Measurements from ENCODE around the gene CHST4. TPM values are rescaled to one million over a fixed set of nuclear protein-coding genes. Genes with fewer than 3 reads are reported as not detected.

The CHST4 gene
- total and polyA plus RNA-seq, 9 of the 15 experiments (the other 6 are each of a cell fraction or from before 2014, with no cell fraction given), result 0.07 TPM; not detected in 8

- Histone ChIP-seq H3K27ac (ENCODE audit: extremely low read depth, low read depth, low read length) (peak overlapping the region; percentile 89), H3K9me1 (ENCODE audit: control insufficient read depth, insufficient read depth, low read length) (no peaks in the 10 kb centered on the region), H3K36me3 (ENCODE audit: control insufficient read depth, insufficient read depth, low read length) (no peaks in the 10 kb centered on the region; the same call in 2 of the 3 replicates), H3K79me2 (ENCODE audit: control insufficient read depth, insufficient read depth, low read length) (no peaks in the 10 kb centered on the region), H3K9ac (ENCODE audit: insufficient read depth in 1 of 2, low read depth in 2 of 2, low read length in 2 of 2) (peak overlapping the region in 1 of 2 experiments; percentile 58; a peak in 2 of 4 replicates), H3K4me2 (ENCODE audit: insufficient read depth, low read length) (no peak overlapping the region; the same call in 1 of the 2 replicates), H3K4me1 (replicated peaks in 1 of 2; ENCODE audit: control insufficient read depth in 2 of 2, insufficient read depth in 2 of 2, low read length in 2 of 2) (peaks cover 15 to 25% of the 10 kb centered on the region in 2 experiments), H4K20me1 (replicated peaks; ENCODE audit: control insufficient read depth, insufficient read depth, low read length) (no peaks in the 10 kb centered on the region), H3K9me3 (replicated peaks; ENCODE audit: control insufficient read depth, insufficient read depth, low read depth, low read length) (peaks cover 3% of the 10 kb centered on the region), H2AFZ (ENCODE audit: low read depth, low read length) (peak overlapping the region; percentile 93), H3K4me3 (no peak overlapping the region), H3K27me3 (ENCODE audit: control insufficient read depth in 2 of 2, insufficient read depth in 2 of 2, low read length in 2 of 2) (no peaks in the 10 kb centered on the region)
- DNase-seq (ENCODE audit: extremely low read depth in 1 of 4, low spot score in 3 of 4) (peak in 1 of 4 experiments; percentile 15), ATAC-seq (peak; percentile 61), FAIRE-seq (peak; percentile 67)
- BruUV-seq (replicated peaks), result no TSS peak
- POLR2A ChIA-PET, result no interaction called here
- CTCF ChIA-PET (ENCODE audit: low intra/inter-chr PET ratio), result no interaction called here
- TF ChIP-seq ZNF785 (CRISPR knock-in tag; IDR thresholded peaks at IDR 0.05) (no peak), L3MBTL2 (IDR thresholded peaks at IDR 0.05) (0 out of 2 replicates have a peak, but pooled peaks have one; percentile 29), SPI1 (IDR thresholded peaks at IDR 0.05; ENCODE audit: borderline replicate concordance, low read depth, low read length) (peak; percentile 45; the same call in 1 of the 2 replicates)
- 61% methylated on average over 3 of the region's 3 CpGs for WGBS (ENCODE audit: insufficient coverage, low coverage, missing lambda C conversion rate)
- intact Hi-C loops (cut with micrococcal nuclease) (no loop called here), in situ Hi-C loops (cut with MboI) (no loop called here)
Observed at GRCh38 chr16:71493213-71493612, 33.0 kb upstream of the CHST4 start.

GRCh38 chr16:71498031-71498430 is 28.2 kb upstream of the CHST4 start:
- POLR2A ChIA-PET, result no interaction called here
- CTCF ChIA-PET (ENCODE audit: low intra/inter-chr PET ratio), result interaction anchor here (0.6 kb wide), 1 partner anchor 182 kb away, joined by 4 read pairs; no protein-coding TSS in a partner anchor
- ATAC-seq, result peak; percentile 40; the same call in 1 of the 3 replicates
- BruUV-seq (replicated peaks), result no TSS peak
- no peak for TF ChIP-seq PREB (CRISPR knock-in tag; IDR thresholded peaks at IDR 0.05)
- TF ChIP-seq ZNF316 (IDR thresholded peaks at IDR 0.05), result peak; percentile 27; the same call in 1 of the 2 replicates
- peak; percentile 57 for TF ChIP-seq ESRRA (IDR thresholded peaks at IDR 0.05; ENCODE audit: borderline replicate concordance, low read depth)
- peak; percentile 48; the same call in 1 of the 2 replicates for TF ChIP-seq PKNOX1 (IDR thresholded peaks at IDR 0.05)
- no peak for TF ChIP-seq NKRF (IDR thresholded peaks at IDR 0.05; ENCODE audit: borderline replicate concordance)
- TF ChIP-seq PML (IDR thresholded peaks at IDR 0.05; ENCODE audit: low read length), result no peak
- TF ChIP-seq MEIS2 (IDR thresholded peaks at IDR 0.05; ENCODE audit: partially characterized antibody), result peak; percentile 54
- intact Hi-C loops (cut with micrococcal nuclease), result loop anchor here (5.0 kb wide), 1 partner anchor 66 kb away; no protein-coding TSS in a partner anchor
- Histone ChIP-seq H3K9ac (ENCODE audit: insufficient read depth in 1 of 2, low read depth in 2 of 2, low read length in 2 of 2) (no peak overlapping the region), H3K79me2 (ENCODE audit: control insufficient read depth, insufficient read depth, low read length) (no peaks in the 10 kb centered on the region), H3K9me3 (replicated peaks; ENCODE audit: control insufficient read depth, insufficient read depth, low read depth, low read length) (peaks cover 3% of the 10 kb centered on the region), H3K4me1 (replicated peaks in 1 of 2; ENCODE audit: control insufficient read depth in 2 of 2, insufficient read depth in 2 of 2, low read length in 2 of 2) (peaks cover 5 to 6% of the 10 kb centered on the region in 2 experiments), H3K4me2 (ENCODE audit: insufficient read depth, low read length) (no peak overlapping the region), H3K27ac (ENCODE audit: extremely low read depth, low read depth, low read length) (no peak overlapping the region), H3K27me3 (ENCODE audit: control insufficient read depth in 2 of 2, insufficient read depth in 2 of 2, low read length in 2 of 2) (0 out of 5 replicates have a peak, but pooled peaks cover 0 to 8% of the 10 kb centered on the region in 2 experiments), H3K36me3 (ENCODE audit: control insufficient read depth, insufficient read depth, low read length) (no peaks in the 10 kb centered on the region), H3K9me1 (ENCODE audit: control insufficient read depth, insufficient read depth, low read length) (no peaks in the 10 kb centered on the region), H4K20me1 (replicated peaks; ENCODE audit: control insufficient read depth, insufficient read depth, low read length) (no peaks in the 10 kb centered on the region), H2AFZ (ENCODE audit: low read depth, low read length) (0 out of 2 replicates have a peak overlapping the region, but pooled peaks have one; percentile 19), H3K4me3 (no peak overlapping the region)
- 33% methylated on average over 3 of the region's 3 CpGs for WGBS (ENCODE audit: insufficient coverage, low coverage, missing lambda C conversion rate)
- in situ Hi-C loops (cut with MboI), result loop anchor here (5.0 kb wide), 1 partner anchor 86 kb away; no protein-coding TSS in a partner anchor
- FAIRE-seq, result no peak
- no peak for DNase-seq (ENCODE audit: extremely low read depth in 1 of 4, low spot score in 3 of 4)

All from K562 (cell line).